GM12892 (cell line): ENCODE data around the gene PRKAR1B.

Source experiments
- POLR2A ChIP-seq: IDR thresholded peaks from 2 replicates; pipeline ENCODE4 v1.6.1; 2011; ENCODE audit warnings: low read depth, low read length, control low read depth
- POLR2AphosphoS5 ChIP-seq: IDR thresholded peaks from 2 replicates; pipeline ENCODE4 v1.6.1; 2011; ENCODE audit warnings: low read depth, low read length, control low read depth

- TF ChIP-seq POLR2A (no peak), POLR2AphosphoS5 (no peak)
These were observed 224.8 kb downstream of the PRKAR1B start for GRCh38 chr7:502296-502695.
